HL-60 (cell line): ENCODE data around the gene AADACL3.
"Not testable (repeated sequence)": the region's sequence is repeated elsewhere in the genome, so short reads cannot be mapped to it uniquely, and the experiment has no call there.

Source experiments
- CTCF ChIP-seq: IDR thresholded peaks from one replicate; pipeline ENCODE4 v1.5.1; 2011; ENCODE audit warnings: low read length, control low read depth, inconsistent platforms; ENCODE audit not compliant: insufficient read depth
- GABPA ChIP-seq: IDR thresholded peaks from 2 replicates; pipeline ENCODE4 v1.6.1; 2012; ENCODE audit warnings: low read depth
- POLR2AphosphoS5 ChIP-seq: IDR thresholded peaks from 2 replicates; pipeline ENCODE4 v1.6.1; 2012; ENCODE audit warnings: low read depth

DNA sequence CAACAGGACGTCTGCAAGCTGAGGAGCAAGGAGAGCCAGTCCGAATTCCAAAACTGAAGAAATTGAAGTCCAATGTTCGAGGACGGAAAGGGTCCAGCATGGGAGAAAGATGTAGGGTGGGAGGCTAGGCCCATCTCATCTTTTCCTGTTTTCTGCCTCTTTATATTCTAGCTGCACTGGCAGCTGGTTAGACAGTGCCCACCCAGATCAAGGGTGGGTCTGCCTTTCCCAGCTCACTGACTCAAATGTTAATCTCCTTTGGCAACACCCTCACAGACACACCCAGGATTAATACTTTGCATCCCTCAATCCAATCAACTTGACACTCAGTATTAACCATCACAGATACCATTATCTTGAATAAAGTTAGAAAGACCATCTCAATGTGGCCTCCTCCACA is 39.8 kb upstream of the AADACL3 start:
- TF ChIP-seq CTCF, POLR2AphosphoS5, GABPA: not testable (repeated sequence)
